ENCODE results near the gene KHSRP. TPM values are rescaled to one million over a fixed set of nuclear protein-coding genes. Genes with fewer than 3 reads are reported as not detected.

Gene KHSRP
- total and polyA plus RNA-seq, 10 of the 15 experiments (the other 5 are each of a cell fraction or from before 2014, with no cell fraction given): 4.8 to 440 (median 82.0) TPM

GRCh38 chr19:6459262-6460098 lies 34.9 kb upstream of the KHSRP start, which contains the start of gene SLC25A23:
TSS of gene SLC25A23 (minus strand) at chr19:6459792. CDS start at chr19:6459628, 164 bp downstream.
- RAD21 ChIA-PET (ENCODE audit: unreplicated experiment): interaction anchor here (0.6 to 2.1 kb wide), 9 partner anchors 21 to 404 kb away, joined by 3 to 11 read pairs (median 3); partner anchors contain the start of genes CLPP, DENND1C and KHSRP
- no peak for FAIRE-seq
- TF ChIP-seq TCF12 (IDR thresholded peaks at IDR 0.05; ENCODE audit: low read depth, low read length) (0 out of 2 replicates have a peak, but pooled peaks have one; percentile 32), EGR1 (IDR thresholded peaks at IDR 0.05; ENCODE audit: borderline replicate concordance in 1 of 2, low read depth in 2 of 2, low read length in 2 of 2) (peak in 1 of 2 experiments; percentile 72; a peak in 1 of 3 replicates), RELB (IDR thresholded peaks at IDR 0.05; ENCODE audit: low read depth) (no peak), SMAD1 (IDR thresholded peaks at IDR 0.05; ENCODE audit: low read depth, partially characterized antibody) (no peak), USF1 (IDR thresholded peaks at IDR 0.05; ENCODE audit: borderline replicate concordance, extremely low read length, insufficient read depth, low read depth, low read length) (no peak), POLR2AphosphoS5 (IDR thresholded peaks at IDR 0.05; ENCODE audit: low read length) (no peak), NR2F1 (conservative IDR thresholded peaks at IDR 0.05) (peak; percentile 52; the same call in 1 of the 2 replicates), ZNF24 (IDR thresholded peaks at IDR 0.05) (0 out of 2 replicates have a peak, but pooled peaks have one; percentile 20), CREM (IDR thresholded peaks at IDR 0.05; ENCODE audit: low read depth) (0 out of 2 replicates have a peak, but pooled peaks have one; percentile 11), TARDBP (IDR thresholded peaks at IDR 0.05; ENCODE audit: borderline replicate concordance) (0 out of 2 replicates have a peak, but pooled peaks have one; percentile 19), CEBPZ (IDR thresholded peaks at IDR 0.05; ENCODE audit: low read depth, low read length) (no peak)

More at GRCh38 chr19:6459262-6460098, 34.9 kb upstream of the KHSRP start, which contains the start of gene SLC25A23:
- Histone ChIP-seq H3K4me2 (ENCODE audit: control insufficient read depth, insufficient read depth) (peak within 1 kb of the TSS; percentile 95), H3K27ac (ENCODE audit: control insufficient read depth, insufficient read depth) (peak within 1 kb of the TSS; percentile 94), H3K4me1 (ENCODE audit: control insufficient read depth, insufficient read depth, low read length) (peaks cover 10% of the 10 kb centered on the region), H2AFZ (ENCODE audit: control insufficient read depth, low read depth, low read length) (peak within 1 kb of the TSS; percentile 81), H3K79me2 (ENCODE audit: control insufficient read depth, insufficient read depth, low read length) (peaks cover 18% of the 10 kb centered on the region), H3K4me3 (peak within 1 kb of the TSS; percentile 80), H3K27me3 (replicated peaks in 1 of 2; ENCODE audit: control insufficient read depth in 2 of 2, insufficient read depth in 2 of 2, low read length in 1 of 2) (no peaks in the 10 kb centered on the region), H4K20me1 (ENCODE audit: control insufficient read depth, insufficient read depth) (no peaks in the 10 kb centered on the region), H3K36me3 (ENCODE audit: control insufficient read depth in 2 of 2, insufficient read depth in 2 of 2, low read length in 1 of 2) (peaks cover 6 to 17% of the 10 kb centered on the region in 2 experiments; a peak in 3 of 4 replicates), H3K9ac (ENCODE audit: control insufficient read depth, insufficient read depth, low read length) (peak within 1 kb of the TSS; percentile 82), H3K9me3 (replicated peaks; ENCODE audit: control insufficient read depth, insufficient read depth, low read length) (peaks cover 10% of the 10 kb centered on the region; the same call in 2 of the 3 replicates)
- in situ Hi-C loops (cut with MboI): no loop called here
- ChIA-PET SMC1A (ENCODE audit: uncharacterized antibody, unreplicated experiment) (interaction anchor here (1.0 to 1.1 kb wide), 3 partner anchors 48 to 63 kb away, joined by 3 read pairs; no protein-coding TSS in a partner anchor), CTCF (interaction anchor here (1.0 to 2.0 kb wide), 3 partner anchors 22 to 44 kb away, joined by 3 to 7 read pairs (median 5); partner anchors contain the start of gene DENND1C), POLR2A (interaction anchor here (1.8 kb wide), 1 partner anchor 22 kb away, joined by 10 read pairs; the partner anchor contains the start of gene DENND1C)
- DNase-seq (ENCODE audit: low read depth, low spot score) (peak; percentile 40), ATAC-seq (peak; percentile 70)
- 4% methylated on average over 40 of the region's 70 CpGs for WGBS (ENCODE audit: insufficient coverage, insufficient replicate concordance, low lambda C conversion rate, missing lambda C conversion rate)
- intact Hi-C loops (cut with micrococcal nuclease; ENCODE audit: unreplicated experiment): loop anchor here (1.0 to 2.0 kb wide), 2 partner anchors 34 to 45 kb away; no protein-coding TSS in a partner anchor
- no TSS peak for BruUV-seq (replicated peaks)

All from GM12878 (cell line).